GM21529 (cell line): ENCODE results near the gene BCAS3.
"Not testable (repeated sequence)": the region's sequence is repeated elsewhere in the genome, so short reads cannot be mapped to it uniquely, and the experiment has no call there.

Experiments used
- ATAC-seq: cut with Tn5 transposase; IDR thresholded peaks from one replicate; pipeline ENCODE4 v1.9.1; 2021; ENCODE audit not compliant: unreplicated experiment

BCAS3 gene

DNA sequence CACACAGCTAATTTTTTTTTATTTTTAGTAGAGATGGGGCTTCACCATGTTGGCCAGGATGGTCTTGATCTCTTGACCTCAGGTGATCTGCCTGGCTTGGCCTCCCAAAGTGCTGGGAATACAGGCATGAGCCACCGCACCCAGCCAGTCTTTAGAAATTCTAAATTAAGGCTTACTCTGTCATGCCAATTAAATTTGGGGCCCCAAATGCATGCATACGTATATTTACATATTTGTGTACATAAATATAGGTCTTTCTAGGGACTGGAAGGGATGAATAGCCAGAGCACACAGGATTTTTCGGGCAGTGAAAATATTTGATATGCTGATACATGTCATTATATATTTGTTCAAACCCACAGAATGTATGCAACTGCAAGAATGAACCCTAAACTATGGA is 105.1 kb downstream of the BCAS3 start:
- ATAC-seq = no peak

DNA sequence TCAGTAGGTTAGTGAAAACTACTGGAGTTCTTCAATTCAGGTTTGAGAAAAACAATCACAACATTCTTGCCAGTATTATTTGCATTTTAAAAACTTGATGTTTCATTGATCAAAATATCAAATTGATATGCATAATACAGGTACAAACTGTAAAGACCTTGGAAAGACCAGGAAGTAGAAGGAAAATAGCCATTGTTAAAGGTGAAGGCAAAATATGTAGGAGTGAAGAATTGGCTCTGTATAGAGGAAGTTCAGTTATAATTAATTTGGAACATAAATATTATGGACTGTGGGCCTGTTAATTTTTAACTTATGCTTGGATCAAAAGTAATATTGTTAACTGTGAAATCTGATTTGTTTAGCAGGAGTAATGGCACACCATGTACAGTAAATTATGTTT is 112.6 kb downstream of the BCAS3 start:
- no peak for ATAC-seq

- ATAC-seq = no peak
Measured at GRCh38 chr17:60792250-60792898, 114.7 kb downstream of the BCAS3 start.

DNA sequence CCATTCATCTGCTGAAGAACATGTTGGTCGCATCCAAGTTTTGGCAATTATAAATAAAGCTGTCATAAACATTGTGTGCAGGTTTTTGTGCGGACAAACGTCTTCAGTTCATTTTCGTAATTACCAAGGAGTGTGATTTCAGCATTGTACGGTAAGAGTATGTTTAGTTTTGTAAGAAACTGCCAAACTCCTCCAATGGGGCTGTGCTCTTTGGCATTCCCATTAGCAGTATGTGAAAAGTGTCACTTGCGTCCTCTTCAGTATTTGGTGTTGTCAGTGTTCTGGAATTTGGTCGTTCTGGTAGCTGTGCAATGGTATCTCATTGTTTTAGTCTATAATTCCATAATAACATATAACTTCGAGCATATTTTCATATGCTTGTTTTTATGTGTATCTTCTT is 120.9 kb downstream of the BCAS3 start:
- ATAC-seq = no peak

GRCh38 chr17:60802377-60802776 is 124.7 kb downstream of the BCAS3 start:
- ATAC-seq = no peak

- no peak for ATAC-seq
Measured at GRCh38 chr17:60803059-60803458, 125.4 kb downstream of the BCAS3 start.

DNA sequence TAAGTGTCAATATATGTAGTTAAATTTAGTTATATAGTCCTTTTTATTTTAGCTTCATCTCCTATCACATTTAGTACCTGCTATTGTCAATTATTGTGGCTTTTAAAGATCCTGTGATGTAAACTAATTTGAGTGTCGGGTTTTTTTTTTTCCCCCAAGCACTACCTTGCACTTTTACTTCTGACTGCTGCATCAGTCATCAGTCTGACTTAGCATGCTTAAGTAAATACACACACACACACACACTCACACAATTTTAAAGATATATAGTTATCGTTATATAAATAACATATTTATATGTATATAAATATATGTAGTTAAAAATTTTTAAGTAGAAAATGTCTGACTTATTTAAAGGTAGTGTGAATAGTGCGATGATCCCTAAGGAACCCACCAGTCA is 127.2 kb downstream of the BCAS3 start:
- ATAC-seq = no peak

DNA sequence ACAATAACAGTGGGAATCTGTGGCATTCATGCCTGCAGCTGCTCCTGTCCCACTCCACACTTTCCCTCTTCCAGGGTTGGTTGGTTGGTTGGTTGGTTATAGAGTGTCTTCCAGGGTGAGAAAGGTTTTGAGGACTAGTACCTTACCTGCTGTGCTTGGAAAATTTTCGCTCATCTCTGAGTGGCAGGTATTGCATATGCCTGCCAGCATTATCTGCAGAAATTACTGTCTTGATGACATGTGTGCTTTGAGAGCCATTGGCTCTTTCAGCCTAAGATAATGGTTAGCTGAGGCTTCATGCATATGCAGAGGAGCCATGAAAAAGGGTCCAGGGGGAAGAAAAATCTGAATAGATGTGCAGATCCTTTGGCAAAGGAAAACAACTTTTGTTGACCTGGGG is 131.8 kb downstream of the BCAS3 start:
- ATAC-seq = no peak

DNA sequence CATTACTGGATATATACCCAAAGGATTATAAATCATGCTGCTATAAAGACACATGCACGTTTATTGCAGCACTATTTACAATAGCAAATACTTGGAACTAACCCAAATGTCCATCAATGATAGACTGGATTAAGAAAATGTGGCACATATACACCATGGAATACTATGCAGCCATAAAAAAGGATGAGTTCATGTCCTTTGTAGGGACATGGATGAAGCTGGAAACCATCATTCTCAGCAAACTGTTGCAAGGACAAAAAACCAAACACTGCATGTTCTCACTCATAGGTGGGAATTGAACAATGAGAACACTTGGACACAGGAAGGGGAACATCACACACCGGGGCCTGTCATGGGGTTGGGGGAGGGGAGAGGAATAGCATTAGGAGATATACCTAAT is 137.3 kb downstream of the BCAS3 start:
- ATAC-seq = not testable (repeated sequence)

- ATAC-seq = no peak
Measured at GRCh38 chr17:60817192-60817591, 139.5 kb downstream of the BCAS3 start.

- ATAC-seq = no peak
Measured at GRCh38 chr17:60819447-60820130, 141.9 kb downstream of the BCAS3 start.

GRCh38 chr17:60823515-60823914 is 145.9 kb downstream of the BCAS3 start:
- ATAC-seq = no peak

- ATAC-seq = no peak
Measured at GRCh38 chr17:60825351-60825750, 147.7 kb downstream of the BCAS3 start.

- no peak for ATAC-seq
Measured at GRCh38 chr17:60827943-60828342, 150.3 kb downstream of the BCAS3 start.

GRCh38 chr17:60832151-60832585 is 154.5 kb downstream of the BCAS3 start:
- no peak for ATAC-seq

- ATAC-seq = no peak
Measured at GRCh38 chr17:60832631-60833030, 155.0 kb downstream of the BCAS3 start.

- ATAC-seq = no peak
Measured at GRCh38 chr17:60840456-60840855, 162.8 kb downstream of the BCAS3 start.

DNA sequence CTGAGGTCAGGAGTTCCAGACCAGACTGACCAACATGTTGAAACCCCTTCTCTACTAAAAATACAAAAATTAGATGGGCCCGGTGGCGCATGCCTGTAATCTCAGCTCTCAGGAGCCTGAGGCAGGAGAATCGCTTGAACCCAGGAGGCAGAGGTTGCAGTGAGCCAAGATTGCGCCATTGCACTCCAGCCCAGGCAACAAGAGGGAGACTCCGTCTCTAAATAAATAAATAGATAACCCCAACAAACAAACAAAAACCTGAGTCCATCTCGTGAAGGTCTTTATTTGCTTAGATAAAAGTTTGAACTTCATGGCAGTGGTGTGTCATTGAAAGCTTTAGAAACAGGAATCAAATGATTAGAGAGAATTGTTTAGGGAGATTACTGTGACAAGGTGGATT is 167.4 kb downstream of the BCAS3 start:
- ATAC-seq = no peak

GRCh38 chr17:60846175-60846574 is 168.5 kb downstream of the BCAS3 start:
- ATAC-seq = no peak

GRCh38 chr17:60851181-60851580 is 173.5 kb downstream of the BCAS3 start:
- no peak for ATAC-seq

GRCh38 chr17:60857556-60858080 is 180.0 kb downstream of the BCAS3 start:
- no peak for ATAC-seq

GRCh38 chr17:60862482-60862881 is 184.8 kb downstream of the BCAS3 start:
- no peak for ATAC-seq
